ENCODE results near the gene STX1B. TPM values are rescaled to one million over a fixed set of nuclear protein-coding genes. Genes with fewer than 3 reads are reported as not detected.

The STX1B gene
- total RNA-seq, 1 donor from 2014 or later, result 0.26 TPM

DNA sequence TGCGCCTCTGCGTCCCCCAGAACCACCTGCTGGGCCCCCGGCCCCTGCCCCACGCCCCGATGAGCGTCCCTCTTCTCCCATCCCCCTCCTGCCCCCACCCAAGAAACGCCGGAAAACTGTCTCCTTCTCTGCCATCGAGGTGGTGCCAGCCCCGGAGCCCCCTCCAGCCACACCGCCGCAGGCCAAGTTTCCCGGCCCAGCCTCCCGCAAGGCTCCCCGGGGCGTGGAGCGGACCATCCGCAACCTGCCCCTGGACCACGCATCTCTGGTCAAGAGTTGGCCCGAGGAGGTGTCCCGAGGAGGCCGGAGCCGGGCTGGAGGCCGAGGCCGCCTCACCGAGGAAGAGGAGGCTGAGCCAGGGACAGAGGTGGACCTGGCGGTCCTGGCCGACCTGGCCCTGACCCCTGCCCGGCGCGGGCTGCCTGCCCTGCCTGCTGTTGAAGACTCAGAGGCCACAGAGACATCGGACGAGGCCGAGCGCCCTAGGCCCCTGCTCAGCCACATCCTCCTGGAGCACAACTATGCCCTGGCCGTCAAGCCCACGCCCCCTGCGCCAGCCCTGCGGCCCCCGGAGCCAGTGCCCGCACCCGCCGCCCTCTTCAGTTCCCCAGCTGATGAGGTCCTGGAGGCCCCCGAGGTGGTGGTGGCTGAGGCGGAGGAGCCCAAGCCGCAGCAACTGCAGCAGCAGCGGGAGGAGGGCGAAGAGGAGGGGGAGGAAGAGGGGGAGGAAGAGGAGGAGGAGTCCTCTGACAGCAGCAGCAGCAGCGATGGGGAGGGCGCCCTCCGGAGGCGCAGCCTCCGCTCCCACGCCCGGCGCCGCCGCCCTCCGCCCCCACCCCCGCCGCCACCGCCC is 31.0 kb downstream of the STX1B start:
- DNase-seq (ENCODE audit: low read depth in 2 of 2), result no peak

DNA sequence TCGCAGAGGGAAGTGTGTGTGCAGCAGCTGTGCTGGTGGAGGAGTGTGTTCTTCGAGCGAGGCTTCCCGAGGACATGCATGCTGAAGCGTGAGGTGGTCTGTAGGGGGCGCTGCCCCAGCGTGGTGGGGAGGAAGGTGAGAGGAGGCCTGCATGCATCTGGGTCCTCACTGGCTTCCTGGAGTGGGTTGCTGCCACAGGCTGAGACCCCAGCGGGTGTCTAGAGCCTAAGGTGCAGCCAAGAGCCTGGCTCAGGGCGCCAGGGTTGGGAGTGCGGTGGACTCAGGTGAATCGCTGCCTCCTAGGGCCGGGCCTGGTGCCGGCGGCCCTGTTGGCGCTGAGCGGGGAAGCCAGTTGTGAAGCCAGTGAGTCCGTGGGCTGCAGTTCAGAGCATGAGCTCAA is 32.9 kb downstream of the STX1B start:
- DNase-seq (ENCODE audit: low read depth in 2 of 2), result no peak

- no peak for DNase-seq (ENCODE audit: low read depth in 2 of 2)
Measured at GRCh38 chr16:30976486-30976885, 34.0 kb downstream of the STX1B start.

DNA sequence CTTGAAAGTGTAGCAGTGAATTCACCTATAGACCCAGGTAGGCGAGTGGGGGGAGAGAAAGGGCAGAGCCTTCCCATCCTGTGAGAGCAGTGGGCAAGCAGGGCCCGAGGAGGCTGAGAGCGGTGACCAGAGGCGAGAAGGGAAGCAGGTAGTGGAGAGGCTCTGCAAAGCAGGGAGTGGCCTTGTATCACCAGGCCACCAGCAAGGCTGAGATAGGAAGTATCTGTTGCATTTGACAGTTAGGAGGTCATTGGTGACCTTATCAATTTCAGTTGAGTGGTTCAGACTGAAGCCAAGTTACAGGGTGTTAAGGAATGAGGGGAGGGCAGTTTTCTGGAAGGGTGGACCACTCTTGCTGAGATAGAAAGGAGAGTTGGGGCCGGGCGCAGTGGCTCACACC is 36.1 kb downstream of the STX1B start:
- DNase-seq (ENCODE audit: low read depth in 2 of 2), result no peak

DNA sequence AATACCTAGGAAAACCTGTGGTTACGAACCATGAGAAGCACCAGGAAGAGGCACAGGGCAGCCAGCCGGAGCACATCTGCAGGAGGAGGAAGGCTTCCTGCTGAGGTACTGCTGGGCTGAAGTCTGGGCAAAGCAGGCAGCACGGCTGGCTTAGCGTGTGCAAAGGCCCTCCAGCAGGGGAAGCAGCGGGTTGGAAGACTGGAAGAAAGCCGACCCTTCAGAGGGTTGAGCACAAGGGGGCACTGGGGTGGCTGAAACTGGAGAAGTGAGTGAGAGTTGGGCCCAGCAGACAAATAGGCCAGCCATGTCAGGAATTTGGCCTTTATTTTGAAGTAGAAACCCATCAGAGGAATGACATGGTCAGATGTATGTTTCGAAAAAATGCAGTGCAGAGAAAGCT is 37.6 kb downstream of the STX1B start:
- no peak for DNase-seq (ENCODE audit: low read depth in 2 of 2)

GRCh38 chr16:30971298-30971697 is 39.1 kb downstream of the STX1B start:
- DNase-seq (ENCODE audit: low read depth in 2 of 2), result no peak

GRCh38 chr16:30969246-30969842 is 41.1 kb downstream of the STX1B start:
- no peak for DNase-seq (ENCODE audit: low read depth in 2 of 2)

GRCh38 chr16:30967795-30968194 is 42.6 kb downstream of the STX1B start:
- no peak for DNase-seq (ENCODE audit: low read depth in 2 of 2)

DNA sequence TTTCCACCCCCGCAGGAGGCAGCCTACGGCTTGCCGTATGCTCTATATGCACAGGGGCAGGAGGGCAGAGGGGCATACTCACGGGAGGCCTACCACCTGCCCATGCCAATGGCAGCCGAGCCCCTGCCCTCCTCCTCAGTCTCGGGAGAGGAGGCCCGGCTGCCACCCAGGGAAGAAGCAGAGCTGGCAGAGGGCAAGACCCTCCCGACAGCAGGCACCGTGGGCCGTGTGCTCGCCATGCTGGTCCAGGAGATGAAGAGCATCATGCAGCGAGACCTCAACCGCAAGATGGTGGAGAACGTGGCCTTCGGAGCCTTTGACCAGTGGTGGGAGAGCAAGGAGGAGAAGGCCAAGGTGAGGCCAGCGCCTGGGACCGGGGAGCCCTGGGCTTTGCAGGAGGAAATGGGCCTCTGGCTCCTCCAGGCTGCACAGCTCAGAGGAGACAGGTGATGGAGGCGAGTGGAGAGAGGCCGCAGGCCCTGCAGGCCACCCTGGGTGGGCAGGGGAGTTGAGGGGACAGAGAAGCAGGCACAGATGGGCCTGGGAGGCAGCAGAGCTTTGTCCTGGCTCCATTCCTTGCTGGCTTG is 44.3 kb downstream of the STX1B start:
- DNase-seq (ENCODE audit: low read depth in 2 of 2), result no peak

- DNase-seq (ENCODE audit: low read depth in 2 of 2), result no peak
Measured at GRCh38 chr16:30965436-30965835, 45.0 kb downstream of the STX1B start.

GRCh38 chr16:30964574-30965226 is 45.7 kb downstream of the STX1B start:
- DNase-seq (ENCODE audit: low read depth in 2 of 2), result no peak

DNA sequence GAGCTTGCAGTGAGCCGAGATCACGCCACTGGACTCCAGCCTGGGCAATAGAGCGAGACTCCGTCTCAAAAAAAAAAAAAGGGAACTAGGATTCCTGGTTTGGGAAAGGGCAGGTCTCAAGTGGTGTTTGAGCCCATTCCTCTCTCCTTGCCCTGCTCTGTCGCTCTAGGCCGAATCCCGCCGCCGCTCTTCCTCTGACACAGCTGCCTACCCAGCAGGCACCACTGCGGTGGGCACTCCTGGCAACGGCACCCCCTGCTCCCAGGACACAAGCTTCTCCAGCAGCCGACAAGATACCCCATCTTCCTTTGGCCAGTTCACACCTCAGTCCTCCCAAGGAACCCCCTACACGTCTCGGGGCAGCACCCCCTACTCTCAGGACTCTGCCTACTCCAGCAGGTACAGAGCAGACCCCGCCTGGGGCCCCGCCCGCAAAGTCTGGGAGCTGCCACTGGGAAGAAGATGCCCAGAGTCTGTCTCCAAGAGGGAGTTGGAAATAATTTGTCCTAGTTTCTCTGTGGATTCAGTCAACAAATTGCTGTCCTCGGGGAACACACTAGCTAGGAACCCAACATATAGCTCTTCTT is 46.4 kb downstream of the STX1B start:
- no peak for DNase-seq (ENCODE audit: low read depth in 2 of 2)

DNA sequence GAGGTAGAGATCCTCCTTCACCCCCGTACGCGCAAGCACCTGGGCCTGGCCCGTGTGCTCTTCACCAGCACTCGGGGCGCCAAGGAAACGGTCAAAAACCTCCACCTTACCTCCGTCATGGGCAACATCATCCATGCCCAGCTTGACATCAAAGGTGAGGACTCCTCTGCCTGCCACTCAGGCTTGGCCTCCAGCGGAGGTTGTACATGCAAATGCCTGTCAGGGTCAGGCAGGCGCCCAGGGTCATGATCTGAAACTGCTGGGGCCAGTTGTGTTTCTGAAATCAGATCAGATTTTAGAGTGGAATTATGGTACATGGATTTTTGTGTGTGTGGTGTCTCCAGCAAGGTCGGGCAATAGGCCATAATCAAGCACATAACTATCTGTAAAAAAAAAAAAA is 49.1 kb downstream of the STX1B start:
- no peak for DNase-seq (ENCODE audit: low read depth in 2 of 2)

DNA sequence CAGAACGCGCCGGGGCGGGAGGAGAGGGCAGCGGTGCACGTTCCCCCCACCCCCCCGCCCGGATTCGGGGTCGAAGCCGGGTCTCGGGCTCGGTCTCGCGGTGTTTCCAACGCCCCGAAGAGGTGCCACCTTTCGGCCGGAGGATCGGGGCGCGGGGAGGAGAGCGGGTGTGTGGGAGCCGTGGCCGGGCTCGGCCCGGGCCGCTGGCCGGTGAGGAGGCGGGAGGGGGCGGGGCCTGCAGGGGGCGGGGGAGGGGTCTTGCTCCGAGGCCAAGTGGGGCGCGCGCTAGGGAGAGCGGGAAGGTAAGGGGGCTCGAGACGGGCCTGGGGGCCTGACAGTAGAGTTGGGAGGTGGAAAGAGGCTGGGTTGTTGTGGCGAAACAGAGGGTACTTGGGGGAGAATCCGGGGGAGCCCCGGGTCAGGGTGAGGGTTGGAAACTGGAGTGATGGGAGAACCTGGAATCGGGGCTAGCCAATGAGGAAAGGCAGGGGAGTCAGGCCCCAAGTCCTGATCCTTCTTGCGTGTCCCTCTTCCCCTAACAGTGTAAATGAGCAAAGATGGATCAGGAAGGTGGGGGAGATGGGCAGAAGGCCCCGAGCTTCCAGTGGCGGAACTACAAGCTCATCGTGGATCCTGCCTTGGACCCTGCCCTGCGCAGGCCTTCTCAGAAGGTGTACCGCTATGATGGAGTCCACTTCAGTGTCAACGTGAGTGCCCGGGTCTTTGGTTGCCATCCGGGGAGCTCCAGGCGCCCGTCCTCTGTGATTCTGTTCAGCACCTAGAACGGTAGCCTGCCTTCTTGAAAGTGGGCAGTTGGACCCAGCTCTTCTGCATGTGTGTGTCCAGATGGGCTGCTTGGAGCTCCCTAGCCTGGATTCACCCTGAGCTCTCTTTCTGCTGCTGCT is 52.0 kb downstream of the STX1B start:
- peak in 1 of 2 donors; percentile 53 for DNase-seq (ENCODE audit: low read depth in 2 of 2)

DNA sequence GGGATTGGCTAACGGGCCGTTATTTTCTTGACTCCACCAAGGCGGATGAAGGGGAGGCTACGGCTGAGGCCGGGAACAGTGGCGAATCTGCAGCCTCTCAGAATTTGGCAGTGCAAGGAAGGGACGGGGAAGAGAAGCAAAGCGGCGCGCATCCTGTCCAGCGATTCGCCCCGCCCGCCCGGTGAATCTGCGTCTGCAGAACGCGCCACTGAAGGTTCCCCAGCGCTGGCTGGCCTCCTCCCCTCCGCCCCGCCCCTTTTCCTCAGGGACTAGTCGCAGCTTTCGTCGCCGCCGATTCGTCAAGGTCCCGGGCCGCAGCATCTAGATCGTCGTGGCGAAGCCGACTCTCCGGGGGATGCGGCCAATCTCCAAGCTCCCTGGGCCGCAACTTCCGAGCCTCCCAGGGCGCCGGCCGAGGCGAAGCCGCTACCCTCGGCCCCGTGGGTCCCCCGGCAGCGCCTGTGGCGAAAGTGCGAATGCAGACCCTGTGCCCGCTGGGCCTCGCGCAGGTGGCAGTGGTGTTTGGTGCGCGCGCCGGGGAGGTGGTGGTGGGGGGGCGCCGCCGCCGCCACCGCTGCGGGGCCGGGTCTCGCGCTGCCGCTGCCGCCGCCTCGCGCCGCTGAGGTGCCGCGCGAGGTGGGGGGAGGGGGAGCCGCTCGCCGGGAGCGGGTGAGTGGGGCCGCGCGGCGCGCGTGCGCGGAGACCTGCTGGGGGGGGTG is 52.8 kb downstream of the STX1B start, which contains the start of gene SETD1A:
SETD1A (plus strand) TSS at position 299 of the 719 bp plus-strand sequence. CDS start 978 bp downstream, outside the sequence.
- DNase-seq (ENCODE audit: low read depth in 2 of 2), result peak; percentile 93 to 98

DNA sequence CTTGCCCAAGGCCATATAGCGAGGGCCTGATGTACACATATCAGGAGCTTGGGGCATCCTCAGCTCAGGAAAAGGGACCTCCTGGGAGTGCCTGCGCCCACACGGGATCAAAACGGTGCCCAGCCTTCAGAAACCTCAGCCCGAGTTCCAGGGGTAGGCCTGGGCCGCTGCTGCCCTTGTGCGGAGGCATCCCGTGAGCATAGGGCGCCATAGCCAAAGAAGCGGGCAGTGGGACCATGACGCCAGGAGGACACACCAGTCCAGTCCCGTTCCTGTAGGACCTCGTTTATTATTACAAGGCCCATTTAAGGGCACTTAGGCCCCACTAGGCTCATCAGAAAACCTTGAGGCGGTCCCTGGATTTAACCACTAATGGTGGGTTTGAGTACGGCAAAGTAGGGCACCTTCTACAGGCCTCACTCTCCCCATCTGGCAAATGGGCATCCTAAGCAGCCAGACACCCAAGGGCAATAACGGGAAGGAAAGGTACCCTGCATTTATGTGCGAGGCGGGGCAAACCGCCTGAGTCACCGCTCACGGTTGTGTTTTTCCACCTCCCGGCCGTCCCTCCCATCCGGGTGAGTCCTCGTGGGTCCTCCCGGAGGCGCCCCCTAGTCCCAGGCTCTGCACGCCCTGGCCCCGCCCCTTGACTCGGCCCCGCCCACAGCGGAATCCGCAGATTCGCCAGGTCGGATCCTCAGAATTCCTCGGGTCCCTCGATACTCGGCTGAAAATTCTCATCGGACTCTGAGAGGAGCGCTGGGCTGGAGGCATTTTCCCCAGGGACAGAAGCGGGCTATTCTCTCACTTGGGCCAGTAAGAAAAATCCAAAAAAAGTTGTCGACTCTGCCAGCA is 53.6 kb downstream of the STX1B start:
- DNase-seq (ENCODE audit: low read depth in 2 of 2), result peak; percentile 75 to 93

- no peak for DNase-seq (ENCODE audit: low read depth in 2 of 2)
Measured at GRCh38 chr16:30954993-30955392, 55.4 kb downstream of the STX1B start.

DNA sequence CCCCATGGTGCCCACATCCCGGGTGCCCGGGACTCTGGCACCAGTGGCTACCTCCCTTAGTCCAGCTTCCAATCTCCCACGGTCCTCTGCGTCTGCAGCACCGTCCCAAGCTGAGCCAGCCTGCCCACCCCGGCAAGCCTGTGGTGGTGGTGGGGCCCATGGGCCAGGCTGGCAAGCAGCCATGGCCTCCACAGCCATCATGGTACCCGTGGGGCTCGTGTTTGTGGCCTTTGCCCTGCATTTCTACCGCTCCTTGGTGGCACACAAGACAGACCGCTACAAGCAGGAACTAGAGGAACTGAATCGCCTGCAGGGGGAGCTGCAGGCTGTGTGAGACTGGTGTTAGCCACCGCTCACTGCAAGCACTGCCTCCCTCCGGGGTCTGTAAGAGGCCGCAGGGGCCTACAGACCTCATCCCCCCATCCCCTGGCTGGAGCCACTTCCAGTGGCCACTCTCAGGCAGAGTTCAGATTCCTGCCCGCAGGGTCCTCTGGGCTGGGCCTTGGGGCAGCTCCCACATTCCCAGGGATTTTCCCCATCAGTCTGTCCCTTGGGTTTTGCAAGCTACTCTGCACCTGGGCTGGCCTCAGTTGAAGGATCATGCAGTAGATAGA is 56.8 kb downstream of the STX1B start:
- peak; percentile 69 to 88 for DNase-seq (ENCODE audit: low read depth in 2 of 2)

DNA sequence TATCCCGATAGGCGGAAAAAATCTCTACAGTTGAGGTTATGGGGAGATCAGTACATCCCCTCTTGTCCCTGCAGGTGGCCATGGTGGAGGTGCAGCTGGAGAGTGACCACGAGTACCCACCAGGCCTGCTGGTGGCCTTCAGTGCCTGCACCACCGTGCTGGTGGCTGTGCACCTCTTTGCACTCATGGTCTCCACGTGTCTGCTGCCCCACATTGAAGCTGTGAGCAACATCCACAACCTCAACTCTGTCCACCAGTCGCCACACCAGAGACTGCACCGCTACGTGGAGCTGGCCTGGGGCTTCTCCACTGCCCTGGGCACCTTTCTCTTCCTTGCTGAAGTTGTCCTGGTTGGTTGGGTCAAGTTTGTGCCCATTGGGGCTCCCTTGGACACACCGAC is 57.3 kb downstream of the STX1B start:
- no peak for DNase-seq (ENCODE audit: low read depth in 2 of 2)

Measured in dermis microvascular lymphatic vessel endothelial cell (primary cell).